Epithelial cell of esophagus (primary cell): ENCODE data around the gene NR2F2.

Source experiments
- DNase-seq: peaks from one replicate; pipeline ENCODE4 v3.0.0; 2010; ENCODE audit warnings: low read depth
- H3K4me3 ChIP-seq: 2 replicates; pipeline ENCODE4 v1.5.1; 2011; ENCODE audit warnings: mild to moderate bottlenecking, low read length, control low read depth
- TF ChIP-seq, protein P1 (sequence below): IDR thresholded peaks from 2 replicates; pipeline ENCODE4 v1.5.1; 2011; ENCODE audit warnings: low read depth, mild to moderate bottlenecking, low read length, control low read depth, inconsistent platforms; ENCODE audit not compliant: insufficient read depth; ENCODE audit errors: missing control alignments

NR2F2 gene

DNA sequence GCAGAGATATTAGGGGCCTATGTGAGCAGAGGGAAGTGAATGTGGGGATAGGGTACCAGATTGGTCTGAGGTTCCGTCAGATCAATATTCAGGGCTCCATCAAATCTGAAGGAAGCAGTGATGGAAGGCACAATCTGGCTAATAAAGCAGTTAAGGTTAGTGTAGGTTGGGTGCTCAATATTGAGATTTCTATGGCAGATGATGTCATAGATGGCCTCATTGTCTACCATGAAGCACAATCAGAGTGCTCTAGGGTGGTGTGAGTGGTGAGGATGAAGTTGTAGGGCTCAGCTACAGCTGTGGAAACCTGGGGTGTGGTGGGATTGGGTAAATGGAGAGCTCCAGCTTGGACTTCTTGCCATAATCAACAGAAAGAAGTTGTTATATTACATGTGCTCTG, 58.2 kb downstream of the NR2F2 start:
- TF ChIP-seq, protein P1, sequence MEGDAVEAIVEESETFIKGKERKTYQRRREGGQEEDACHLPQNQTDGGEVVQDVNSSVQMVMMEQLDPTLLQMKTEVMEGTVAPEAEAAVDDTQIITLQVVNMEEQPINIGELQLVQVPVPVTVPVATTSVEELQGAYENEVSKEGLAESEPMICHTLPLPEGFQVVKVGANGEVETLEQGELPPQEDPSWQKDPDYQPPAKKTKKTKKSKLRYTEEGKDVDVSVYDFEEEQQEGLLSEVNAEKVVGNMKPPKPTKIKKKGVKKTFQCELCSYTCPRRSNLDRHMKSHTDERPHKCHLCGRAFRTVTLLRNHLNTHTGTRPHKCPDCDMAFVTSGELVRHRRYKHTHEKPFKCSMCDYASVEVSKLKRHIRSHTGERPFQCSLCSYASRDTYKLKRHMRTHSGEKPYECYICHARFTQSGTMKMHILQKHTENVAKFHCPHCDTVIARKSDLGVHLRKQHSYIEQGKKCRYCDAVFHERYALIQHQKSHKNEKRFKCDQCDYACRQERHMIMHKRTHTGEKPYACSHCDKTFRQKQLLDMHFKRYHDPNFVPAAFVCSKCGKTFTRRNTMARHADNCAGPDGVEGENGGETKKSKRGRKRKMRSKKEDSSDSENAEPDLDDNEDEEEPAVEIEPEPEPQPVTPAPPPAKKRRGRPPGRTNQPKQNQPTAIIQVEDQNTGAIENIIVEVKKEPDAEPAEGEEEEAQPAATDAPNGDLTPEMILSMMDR: no peak
- DNase-seq: no peak
- H3K4me3 ChIP-seq: no peak overlapping the region
